HepG2 (cell line): ENCODE results near the gene PDCD11. TPM values are rescaled to one million over a fixed set of nuclear protein-coding genes. Genes with fewer than 3 reads are reported as not detected.

ENCODE experiments used
- HIC2 ChIP-seq: sonication (generic); formaldehyde crosslinking; IDR thresholded peaks from 2 replicates; pipeline ENCODE4 v1.9.0; 2022; ENCODE audit warnings: low read depth, missing genetic modification reagents
- MTF1 ChIP-seq: sonication (generic); formaldehyde crosslinking; IDR thresholded peaks from 2 replicates; pipeline ENCODE4 v1.5.0; 2020; ENCODE audit warnings: missing genetic modification reagents
- MXD3 ChIP-seq: IDR thresholded peaks from 2 replicates; pipeline ENCODE4 v1.6.1; 2016; ENCODE audit warnings: mild to moderate bottlenecking, missing biosample characterization, missing genetic modification reagents
- NRL ChIP-seq: sonication (generic); formaldehyde crosslinking; IDR thresholded peaks from 2 replicates; pipeline ENCODE4 v1.5.0; 2020; ENCODE audit warnings: missing genetic modification reagents, mild to moderate bottlenecking, moderate library complexity, borderline replicate concordance
- PBX3 ChIP-seq: sonication (generic); formaldehyde crosslinking; IDR thresholded peaks from 2 replicates; pipeline ENCODE4 v1.8.1; 2023; ENCODE audit warnings: missing genetic modification reagents, inconsistent platforms, borderline replicate concordance
- PLRG1 ChIP-seq: fragments of 450-650 bp; conservative IDR thresholded peaks from 2 replicates; pipeline ENCODE4 v1.6.1; 2016
- POGZ ChIP-seq: sonication (generic); formaldehyde crosslinking; IDR thresholded peaks from 2 replicates; pipeline ENCODE4 v1.4.0; 2020; ENCODE audit warnings: mild to moderate bottlenecking, missing genetic modification reagents
- ZBTB21 ChIP-seq: sonication (generic); formaldehyde crosslinking; IDR thresholded peaks from 2 replicates; pipeline ENCODE4 v1.4.0; 2020; ENCODE audit warnings: missing genetic modification reagents
- ZBTB46 ChIP-seq: sonication (generic); formaldehyde crosslinking; IDR thresholded peaks from 2 replicates; pipeline ENCODE4 v1.4.0; 2020; ENCODE audit warnings: mild to moderate bottlenecking, missing genetic modification reagents, borderline replicate concordance
- ZNF550 ChIP-seq: sonication (generic); formaldehyde crosslinking; IDR thresholded peaks from 2 replicates; pipeline ENCODE4 v1.4.0; 2020; ENCODE audit warnings: mild to moderate bottlenecking, missing genetic modification reagents, borderline replicate concordance
- ZNF775 ChIP-seq: sonication (generic); formaldehyde crosslinking; IDR thresholded peaks from 2 replicates; pipeline ENCODE4 v1.4.0; 2020; ENCODE audit warnings: missing genetic modification reagents, mild to moderate bottlenecking, moderate library complexity, borderline replicate concordance
- polyA plus RNA-seq, 8 experiments: library from polyadenylated mRNA; depleted of rRNA in 3 of 8; stranded (reverse) in 7 of 8; unstranded in 1 of 8; fragments of >200 nt; fragmentation: Illumina TruSeq in 4 of 8; extraction: Trizol in 4 of 8; gene quantifications; 2 replicates each; pipeline versions ENCODE4 v1.2.1 to v1.2.3, GENCODE V29; 2011 to 2016; ENCODE audit warnings: low read depth in 4 of 8, missing spikeins in 1 of 8, mixed read lengths in 1 of 8; ENCODE audit not compliant: insufficient read depth in 1 of 8
- total RNA-seq, 5 experiments: library from RNA; depleted of rRNA; stranded (reverse); fragments of >200 nt; fragmentation: Illumina TruSeq; extraction: Trizol; gene quantifications; 2 replicates each; pipeline ENCODE4 v1.2.3, GENCODE V29; 2016; ENCODE audit warnings: low read depth in 1 of 5

PDCD11 gene
- total and polyA plus RNA-seq, 2 of the 13 experiments (the other 11 are each of a cell fraction or from before 2014, with no cell fraction given): 12.8 to 52.8 TPM

- TF ChIP-seq PBX3 (CRISPR knock-in tag) (no peak), HIC2 (no peak), MTF1 (CRISPR knock-in tag) (no peak), POGZ (no peak), ZNF775 (CRISPR knock-in tag) (no peak), PLRG1 (no peak), ZBTB21 (CRISPR knock-in tag) (no peak), MXD3 (CRISPR knock-in tag) (no peak), NRL (no peak), ZNF550 (CRISPR knock-in tag) (no peak), ZBTB46 (CRISPR knock-in tag) (no peak)
These were observed 31.4 kb downstream of the PDCD11 start (continued) for GRCh38 chr10:103427866-103428265.
